GM12864 (cell line): ENCODE measurements around the gene BMP2K.

Experiments used
- DNase-seq: peaks from one replicate; pipeline ENCODE4 v3.0.0-alpha.2; 2011; ENCODE audit warnings: low read depth
- H3K4me3 ChIP-seq: 2 replicates; pipeline ENCODE4 v1.5.1; 2011; ENCODE audit warnings: mild to moderate bottlenecking, low read depth, low read length, control low read depth
- CTCF ChIP-seq: IDR thresholded peaks from 2 replicates; pipeline ENCODE4 v1.5.1; 2011; ENCODE audit warnings: low read depth, mild to moderate bottlenecking, moderate library complexity, low read length, control low read depth, inconsistent platforms; ENCODE audit errors: missing control alignments

The BMP2K gene

GRCh38 chr4:78763251-78763650 is 12.9 kb upstream of the BMP2K start:
- DNase-seq, result no peak
- no peak overlapping the region for H3K4me3 ChIP-seq
- TF ChIP-seq CTCF, result no peak

GRCh38 chr4:78763763-78764387 is 12.3 kb upstream of the BMP2K start:
- no peak for TF ChIP-seq CTCF
- no peak overlapping the region for H3K4me3 ChIP-seq
- no peak for DNase-seq

GRCh38 chr4:78764498-78764961 is 11.6 kb upstream of the BMP2K start:
- no peak for DNase-seq
- no peak overlapping the region for H3K4me3 ChIP-seq
- no peak for TF ChIP-seq CTCF

- TF ChIP-seq CTCF, result no peak
- H3K4me3 ChIP-seq, result no peak overlapping the region
- DNase-seq, result no peak
Measured at GRCh38 chr4:78765432-78766006, 10.6 kb upstream of the BMP2K start.

GRCh38 chr4:78766026-78766425 is 10.1 kb upstream of the BMP2K start:
- no peak overlapping the region for H3K4me3 ChIP-seq
- no peak for TF ChIP-seq CTCF
- DNase-seq, result no peak

GRCh38 chr4:78766650-78767049 is 9.5 kb upstream of the BMP2K start:
- peak; percentile 70 for DNase-seq
- TF ChIP-seq CTCF, result no peak
- H3K4me3 ChIP-seq, result no peak overlapping the region

- TF ChIP-seq CTCF, result no peak
- DNase-seq, result peak; percentile 54
- no peak overlapping the region for H3K4me3 ChIP-seq
Measured at GRCh38 chr4:78767350-78767749, 8.8 kb upstream of the BMP2K start.
